ENCODE results near the gene CBX4. TPM values are rescaled to one million over a fixed set of nuclear protein-coding genes. Genes with fewer than 3 reads are reported as not detected.
A peak's percentile ranks its signal among the peaks of the same experiment; 100 is the strongest.

CBX4 gene
- total and polyA plus RNA-seq, 7 donors: 1.9 to 7.8 (median 3.3) TPM

GRCh38 chr17:79812353-79813258 is 26.6 kb downstream of the CBX4 start:
- no peak for TF ChIP-seq CTCF (IDR thresholded peaks at IDR 0.05)
- DNase-seq (no peak), ATAC-seq (no peak)
- Histone ChIP-seq H3K4me1 (peaks cover 23% of the 10 kb centered on the region), H3K4me3 (peak overlapping the region; percentile 41), H3K9me3 (no peaks in the 10 kb centered on the region), H3K27ac (no peak overlapping the region), H3K27me3 (ENCODE audit: insufficient read depth in 3 of 3, low read length in 2 of 3) (peaks cover 0 to 89% (median 65%) of the 10 kb centered on the region in 3 donors), H3K36me3 (ENCODE audit: insufficient read depth in 1 of 2, low read depth in 1 of 2) (no peaks in the 10 kb centered on the region)
- intact Hi-C loops (cut with DNase I): no loop called here
- 8 to 11% (median 8%) methylated on average over 57 to 72 of the region's 72 CpGs for WGBS, 3 donors

DNA sequence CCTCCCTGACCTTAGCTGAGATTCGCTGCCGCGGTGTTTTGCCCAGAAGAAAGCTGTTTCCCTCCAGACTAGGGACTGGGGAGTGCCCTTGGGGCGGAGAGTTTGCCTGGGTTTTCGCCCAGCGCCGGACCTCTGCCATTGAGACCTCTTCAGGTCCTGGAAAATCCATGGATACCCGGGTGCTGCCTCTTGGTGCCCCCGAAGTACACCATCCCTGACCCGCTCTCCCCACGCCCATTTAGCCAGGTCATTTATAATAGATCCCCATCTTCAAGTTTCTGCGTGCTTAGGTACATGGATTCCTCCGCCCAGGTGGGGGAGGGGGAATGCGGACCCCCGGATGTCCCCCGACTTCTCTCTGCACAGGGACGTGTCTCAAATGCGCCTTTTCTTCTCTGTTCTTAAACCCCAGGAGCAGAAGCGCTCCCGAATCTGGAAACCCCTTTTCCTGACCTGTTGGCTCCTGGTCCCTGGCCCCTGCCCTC is 27.3 kb downstream of the CBX4 start:
- Histone ChIP-seq H3K4me1 (peaks cover 23% of the 10 kb centered on the region), H3K27ac (no peak overlapping the region), H3K27me3 (ENCODE audit: insufficient read depth in 3 of 3, low read length in 2 of 3) (peaks cover 0 to 91% (median 70%) of the 10 kb centered on the region in 3 donors), H3K9me3 (no peaks in the 10 kb centered on the region), H3K4me3 (no peak overlapping the region), H3K36me3 (ENCODE audit: insufficient read depth in 1 of 2, low read depth in 1 of 2) (no peaks in the 10 kb centered on the region)
- DNase-seq: no peak
- 9 to 17% (median 13%) methylated on average over 19 to 20 of the region's 20 CpGs for WGBS, 3 donors
- intact Hi-C loops (cut with DNase I): no loop called here
- ATAC-seq: no peak
- no peak for TF ChIP-seq CTCF (IDR thresholded peaks at IDR 0.05)

GRCh38 chr17:79811011-79811867 is 28.0 kb downstream of the CBX4 start:
- ATAC-seq: peak; percentile 53 to 72 (median 68)
- no peaks in the 10 kb centered on the region for H3K9me3 ChIP-seq
- peaks cover 0 to 91% (median 72%) of the 10 kb centered on the region in 3 donors for H3K27me3 ChIP-seq (ENCODE audit: insufficient read depth in 3 of 3, low read length in 2 of 3)
- intact Hi-C loops (cut with DNase I): no loop called here
- H3K4me1 ChIP-seq: peaks cover 23% of the 10 kb centered on the region
- peak; percentile 46 for TF ChIP-seq CTCF (IDR thresholded peaks at IDR 0.05)
- 1 to 2% (median 1%) methylated on average over 56 to 66 of the region's 66 CpGs for WGBS, 3 donors
- no peak overlapping the region for H3K27ac ChIP-seq
- no peak for DNase-seq
- H3K4me3 ChIP-seq: no peak overlapping the region
- H3K36me3 ChIP-seq (ENCODE audit: insufficient read depth in 1 of 2, low read depth in 1 of 2): no peaks in the 10 kb centered on the region

- DNase-seq (peak; percentile 60 to 71), ATAC-seq (peak; percentile 72 to 77 (median 73))
- H3K27me3 ChIP-seq (ENCODE audit: insufficient read depth in 3 of 3, low read length in 2 of 3): peaks cover 0 to 89% (median 69%) of the 10 kb centered on the region in 3 donors
- peak overlapping the region; percentile 15 for H3K4me3 ChIP-seq
- H3K4me1 ChIP-seq: peaks cover 23% of the 10 kb centered on the region
- intact Hi-C loops (cut with DNase I): no loop called here
- H3K36me3 ChIP-seq (ENCODE audit: insufficient read depth in 1 of 2, low read depth in 1 of 2): no peaks in the 10 kb centered on the region
- TF ChIP-seq CTCF (IDR thresholded peaks at IDR 0.05): no peak
- WGBS, 3 donors: 0 to 1% (median 1%) methylated on average over 60 to 79 of the region's 79 CpGs
- H3K27ac ChIP-seq: no peak overlapping the region
- H3K9me3 ChIP-seq: no peaks in the 10 kb centered on the region
These were observed 28.9 kb downstream of the CBX4 start for GRCh38 chr17:79810130-79811010.

Data from psoas muscle (tissue), 8 donors.